Keratinocyte (primary cell): Measurements from ENCODE around the gene ZNF212. TPM values are rescaled to one million over a fixed set of nuclear protein-coding genes. Genes with fewer than 3 reads are reported as not detected.

Experiments
- DNase-seq: peaks from one replicate; pipeline ENCODE4 v3.0.0-alpha.2; 2011; ENCODE audit warnings: low read depth, missing footprints, low spot score
- FAIRE-seq: peaks from 2 replicates; lab custom pipeline; 2011; peaks lifted over from hg19 to GRCh38; lab: Jason Lieb, UNC
- H2AFZ ChIP-seq: 2 replicates; pipeline ENCODE4 v1.6.0; 2012; ENCODE audit warnings: low read length, control low read depth, inconsistent platforms; ENCODE audit not compliant: control insufficient read depth
- H3K27ac ChIP-seq: 2 replicates; pipeline ENCODE4 v1.5.1; 2011; ENCODE audit warnings: low read length; ENCODE audit not compliant: control insufficient read depth, insufficient read depth
- H3K27me3 ChIP-seq: 3 replicates; pipeline ENCODE4 v1.6.0; 2011; ENCODE audit warnings: low read length; ENCODE audit not compliant: control insufficient read depth, insufficient read depth; ENCODE audit errors: extremely low read depth
- H3K36me3 ChIP-seq, 2 experiments: 2 replicates in 1 of 2; 3 replicates in 1 of 2; pipeline ENCODE4 v1.5.1; 2011; ENCODE audit warnings: low read length in 2 of 2, mild to moderate bottlenecking in 1 of 2; ENCODE audit not compliant: control insufficient read depth in 2 of 2, insufficient read depth in 2 of 2; ENCODE audit errors: extremely low read depth in 1 of 2
- H3K4me1 ChIP-seq: 3 replicates; pipeline ENCODE4 v1.5.1; 2011; ENCODE audit warnings: low read length; ENCODE audit not compliant: control insufficient read depth, insufficient read depth; ENCODE audit errors: extremely low read depth
- H3K4me2 ChIP-seq: 3 replicates; pipeline ENCODE4 v1.6.0; 2011; ENCODE audit warnings: low read depth, low read length; ENCODE audit not compliant: control insufficient read depth, insufficient read depth; ENCODE audit errors: extremely low read depth
- H3K4me3 ChIP-seq, 3 experiments: fragments of 200-600 bp in 1 of 3; sonication (generic) in 1 of 3; 2 replicates in 2 of 3; 3 replicates in 1 of 3; pipeline ENCODE4 v1.5.1; 2011 to 2016; ENCODE audit warnings: low read length in 3 of 3, mild to moderate bottlenecking in 3 of 3, control low read depth in 2 of 3, inconsistent platforms in 1 of 3, low read depth in 1 of 3, mixed read lengths in 1 of 3, mixed run types in 1 of 3, moderate library complexity in 1 of 3; ENCODE audit not compliant: control insufficient read depth in 2 of 3, insufficient read depth in 2 of 3; ENCODE audit errors: extremely low read depth in 1 of 3
- H3K79me2 ChIP-seq: 2 replicates; pipeline ENCODE4 v1.6.0; 2012; ENCODE audit warnings: low read length; ENCODE audit not compliant: control insufficient read depth, insufficient read depth
- H3K9ac ChIP-seq: 3 replicates; pipeline ENCODE4 v1.6.0; 2011; ENCODE audit warnings: low read length; ENCODE audit not compliant: control insufficient read depth, insufficient read depth; ENCODE audit errors: extremely low read depth
- H3K9me1 ChIP-seq: 3 replicates; pipeline ENCODE4 v1.6.0; 2011; ENCODE audit warnings: low read length; ENCODE audit not compliant: control insufficient read depth, insufficient read depth; ENCODE audit errors: extremely low read depth
- H3K9me3 ChIP-seq: 2 replicates; pipeline ENCODE4 v1.5.1; 2012; ENCODE audit warnings: low read depth, low read length; ENCODE audit not compliant: control insufficient read depth
- H4K20me1 ChIP-seq: 3 replicates; pipeline ENCODE4 v1.6.0; 2011; ENCODE audit warnings: low read length; ENCODE audit not compliant: control insufficient read depth, insufficient read depth; ENCODE audit errors: extremely low read depth
- CTCF ChIP-seq, 3 experiments: IDR thresholded peaks in 1 of 3; conservative IDR thresholded peaks in 1 of 3; optimal IDR thresholded peaks in 1 of 3; 2 replicates in 2 of 3; 3 replicates in 1 of 3; pipeline versions ENCODE3 to v1.5.1; 2011; ENCODE audit warnings: low read length in 3 of 3, mild to moderate bottlenecking in 3 of 3, moderate library complexity in 2 of 3, control low read depth in 1 of 3, inconsistent platforms in 1 of 3; ENCODE audit not compliant: insufficient read depth in 2 of 3; ENCODE audit errors: extremely low read depth in 1 of 3
- EZH2 ChIP-seq: IDR thresholded peaks from one replicate; pipeline ENCODE4 v1.6.1; 2012; ENCODE audit warnings: inconsistent platforms, mild to moderate bottlenecking, low read length, moderate library complexity
- dilution Hi-C: fragments of 300-500 bp; cut with MboI; formaldehyde crosslinking; loops from one replicate; pipeline ENCODE4 v1.7.0; 2020; ENCODE audit warnings: low sequenced_read_pairs; ENCODE audit not compliant: extremely low pct_ligation_motif_present
- polyA plus RNA-seq, 5 experiments: library from polyadenylated mRNA; depleted of rRNA in 3 of 5; stranded (reverse) in 3 of 5; stranded (forward) in 1 of 5; unstranded in 1 of 5; fragments of >200 nt; gene quantifications; 1 replicate in 1 of 5; 2 replicates in 3 of 5; 3 replicates in 1 of 5; pipeline versions ENCODE4 v1.2.1 to v1.2.3, GENCODE V29; 2011 to 2012; ENCODE audit warnings: missing spikeins in 2 of 5, low read depth in 1 of 5, low replicate concordance in 1 of 5

ZNF212 gene
- polyA plus RNA-seq, 1 donor (not counting 4 experiments of a cell fraction or from before 2014, with no cell fraction given) = 3.8 TPM

- dilution Hi-C loops = no loop called here
Measured at GRCh38 chr7:149293338-149293737, 53.9 kb downstream of the ZNF212 start.

GRCh38 chr7:149293946-149294633, 54.6 kb downstream of the ZNF212 start:
- H3K36me3 ChIP-seq = peaks cover 0 to 6% of the 10 kb centered on the region in 2 experiments
- no peak overlapping the region for H3K4me3 ChIP-seq
- H3K4me2 ChIP-seq = no peak overlapping the region
- TF ChIP-seq CTCF (optimal IDR thresholded peaks at IDR 0.05 in 1 of 3, IDR thresholded peaks at IDR 0.05 in 1 of 3, conservative IDR thresholded peaks at IDR 0.05 in 1 of 3; ENCODE audit: extremely low read depth in 1 of 3, insufficient read depth in 2 of 3, low read length in 3 of 3) (no peak), EZH2 (no peak)
- H4K20me1 ChIP-seq = no peaks in the 10 kb centered on the region
- no peaks in the 10 kb centered on the region for H3K79me2 ChIP-seq
- no peak overlapping the region for H3K9ac ChIP-seq
- no peaks in the 10 kb centered on the region for H3K9me1 ChIP-seq
- H3K27me3 ChIP-seq = no peaks in the 10 kb centered on the region
- no peak overlapping the region for H3K27ac ChIP-seq
- H3K9me3 ChIP-seq = no peaks in the 10 kb centered on the region
- no peak overlapping the region for H2AFZ ChIP-seq
- no peak for FAIRE-seq
- no peaks in the 10 kb centered on the region for H3K4me1 ChIP-seq
- dilution Hi-C loops = no loop called here
- DNase-seq = no peak

More at GRCh38 chr7:149293338-149293737, 53.9 kb downstream of the ZNF212 start:
- Histone ChIP-seq H3K4me2 (no peak overlapping the region), H3K36me3 (peaks cover 0 to 6% of the 10 kb centered on the region in 2 experiments), H3K27me3 (no peaks in the 10 kb centered on the region), H3K9ac (no peak overlapping the region), H3K4me3 (no peak overlapping the region), H3K9me1 (no peaks in the 10 kb centered on the region), H3K79me2 (no peaks in the 10 kb centered on the region), H3K4me1 (no peaks in the 10 kb centered on the region), H4K20me1 (no peaks in the 10 kb centered on the region), H3K27ac (no peak overlapping the region), H2AFZ (no peak overlapping the region), H3K9me3 (no peaks in the 10 kb centered on the region)
- TF ChIP-seq CTCF (optimal IDR thresholded peaks at IDR 0.05 in 1 of 3, IDR thresholded peaks at IDR 0.05 in 1 of 3, conservative IDR thresholded peaks at IDR 0.05 in 1 of 3; ENCODE audit: extremely low read depth in 1 of 3, insufficient read depth in 2 of 3, low read length in 3 of 3) (no peak), EZH2 (no peak)
- FAIRE-seq (no peak), DNase-seq (no peak)
